MCF 10A (cell line): ENCODE results near the gene PRKN. TPM values are rescaled to one million over a fixed set of nuclear protein-coding genes. Genes with fewer than 3 reads are reported as not detected.

Experiments
- BruUV-seq: library from RNA; stranded (reverse); fragments of 400-500 nt; replicated peaks from 2 replicates; lab custom pipeline; 2021; lab: Mats Ljungman, UMichigan
- CTCF ChIA-PET: fragments of 300-600 bp; sonication (Branson Sonifier 250); formaldehyde crosslinking; extraction: SDS; loops from one replicate; lab custom pipeline; 2021; ENCODE audit warnings: antibody characterized with exemption, inconsistent platforms; lab: Yijun Ruan, JAX
- POLR2A ChIA-PET: fragments of 300-600, 350-650 bp; sonication (Branson Sonifier 250); formaldehyde crosslinking; extraction: SDS; loops from one replicate; lab custom pipeline; 2020; ENCODE audit warnings: antibody characterized with exemption, inconsistent platforms; lab: Yijun Ruan, JAX
- DNase-seq: peaks from one replicate; pipeline ENCODE4 v3.0.0-alpha.2; 2018; ENCODE audit not compliant: unreplicated experiment
- H3K27ac Mint-ChIP-seq: one replicate; pipeline ENCODE4 v1.8.0; 2022; ENCODE audit warnings: mild to moderate bottlenecking, low read depth, mixed read lengths; ENCODE audit not compliant: unreplicated experiment
- H3K27me3 Mint-ChIP-seq: one replicate; pipeline ENCODE4 v1.8.0; 2022; ENCODE audit warnings: mixed read lengths; ENCODE audit not compliant: insufficient read depth, unreplicated experiment
- H3K36me3 Mint-ChIP-seq: one replicate; pipeline ENCODE4 v1.8.0; 2022; ENCODE audit warnings: mild to moderate bottlenecking, moderate library complexity, mixed read lengths; ENCODE audit not compliant: insufficient read depth, unreplicated experiment
- H3K4me1 Mint-ChIP-seq: one replicate; pipeline ENCODE4 v1.8.0; 2022; ENCODE audit warnings: mixed read lengths; ENCODE audit not compliant: insufficient read depth, unreplicated experiment
- H3K4me3 Mint-ChIP-seq: one replicate; pipeline ENCODE4 v1.8.0; 2022; ENCODE audit warnings: mild to moderate bottlenecking, moderate library complexity, mixed read lengths; ENCODE audit not compliant: unreplicated experiment
- H3K9me3 Mint-ChIP-seq: one replicate; pipeline ENCODE4 v1.8.0; 2022; ENCODE audit warnings: mixed read lengths; ENCODE audit not compliant: unreplicated experiment
- CTCF ChIP-seq: fragments of 200-600 bp; IDR thresholded peaks from one replicate; pipeline ENCODE4 v1.8.0; 2022; ENCODE audit warnings: antibody characterized with exemption, mild to moderate bottlenecking; ENCODE audit not compliant: unreplicated experiment
- intact Hi-C: fragments of 100-400 bp; cut with micrococcal nuclease; formaldehyde crosslinking; loops from 2 replicates; pipeline ENCODE4 v1.14.1; 2022
- total RNA-seq: library from RNA; stranded (reverse); gene quantifications from 2 replicates; pipeline ENCODE4 v1.2.3, GENCODE V29; 2022

Gene PRKN
- total RNA-seq, 1 experiment from 2014 or later, result 2.5 TPM

DNA sequence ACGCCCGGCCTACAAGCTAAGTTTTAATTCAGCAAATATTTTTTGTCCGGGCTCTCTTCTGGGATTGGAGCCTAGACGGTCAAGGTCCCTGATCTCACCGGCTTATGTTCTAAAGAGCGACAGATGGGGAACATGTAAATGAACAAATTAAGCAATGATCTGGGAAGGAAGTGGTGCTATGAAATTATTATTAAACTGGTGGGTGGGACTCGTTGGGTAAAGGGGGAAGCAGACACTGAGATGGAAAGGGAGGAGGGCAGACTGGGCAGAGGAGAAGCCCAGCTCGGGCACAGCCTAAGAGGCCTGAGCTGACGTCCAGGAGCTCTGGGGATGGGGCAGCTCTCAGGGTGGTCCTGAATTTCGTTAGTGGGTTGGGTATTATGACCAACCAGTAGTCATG, 1371.9 kb downstream of the PRKN start:
- no TSS peak for BruUV-seq
- H3K27me3 Mint-ChIP-seq, result no peaks in the 10 kb centered on the region
- peaks cover 8% of the 10 kb centered on the region for H3K4me1 Mint-ChIP-seq
- CTCF ChIA-PET, result interaction anchor here (0.9 to 2.0 kb wide), 2 partner anchors 11 to 15 kb away, joined by 3 to 6 read pairs; no protein-coding TSS in a partner anchor
- intact Hi-C loops, result no loop called here
- no peak overlapping the region for H3K27ac Mint-ChIP-seq
- no peak for TF ChIP-seq CTCF
- no peak overlapping the region for H3K4me3 Mint-ChIP-seq
- H3K9me3 Mint-ChIP-seq, result no peaks in the 10 kb centered on the region
- no peak for DNase-seq
- POLR2A ChIA-PET, result interaction anchor here (1.0 kb wide), 1 partner anchor 9 kb away, joined by 3 read pairs; no protein-coding TSS in a partner anchor
- H3K36me3 Mint-ChIP-seq, result no peaks in the 10 kb centered on the region

GRCh38 chr6:161354956-161355355, 1372.6 kb downstream of the PRKN start:
- Mint-ChIP-seq H3K27ac (no peak overlapping the region), H3K36me3 (no peaks in the 10 kb centered on the region), H3K4me1 (peaks cover 8% of the 10 kb centered on the region), H3K9me3 (no peaks in the 10 kb centered on the region), H3K4me3 (no peak overlapping the region), H3K27me3 (no peaks in the 10 kb centered on the region)
- POLR2A ChIA-PET, result interaction anchor here (1.0 kb wide), 1 partner anchor 8 kb away, joined by 3 read pairs; no protein-coding TSS in a partner anchor
- TF ChIP-seq CTCF, result no peak
- CTCF ChIA-PET, result interaction anchor here (0.9 to 2.0 kb wide), 4 partner anchors 10 to 423 kb away, joined by 3 to 6 read pairs (median 3); no protein-coding TSS in a partner anchor
- DNase-seq, result no peak
- no TSS peak for BruUV-seq
- intact Hi-C loops, result no loop called here

DNA sequence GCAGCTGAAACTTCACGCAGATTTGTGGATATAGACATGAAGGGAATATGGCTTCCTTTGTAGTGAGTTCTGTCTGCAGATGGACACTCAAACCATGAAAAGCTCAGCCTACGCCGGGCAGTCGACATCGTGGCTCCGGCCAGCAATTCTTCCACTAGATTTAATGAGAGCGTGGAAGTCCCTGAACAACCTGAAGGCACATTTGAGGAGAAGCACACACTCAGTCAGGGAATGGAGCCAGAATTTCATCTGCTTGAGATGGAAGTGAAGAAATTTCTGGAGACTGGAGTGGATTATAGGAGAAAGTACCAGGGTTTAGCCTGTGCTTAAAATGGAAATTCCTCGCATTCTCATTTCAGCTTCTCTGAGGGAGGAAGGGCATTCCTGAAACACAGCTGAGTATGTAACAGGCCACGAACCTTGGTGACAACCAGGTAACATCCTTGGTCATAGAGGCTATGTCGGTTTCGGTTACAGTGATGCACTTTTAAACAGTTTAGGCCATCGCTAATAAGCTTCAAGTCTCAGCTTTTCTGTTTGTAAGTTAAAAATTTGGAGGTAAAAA, 1373.2 kb downstream of the PRKN start:
- DNase-seq, result no peak
- peaks cover 2% of the 10 kb centered on the region for H3K4me1 Mint-ChIP-seq
- BruUV-seq, result no TSS peak
- no peaks in the 10 kb centered on the region for H3K9me3 Mint-ChIP-seq
- ChIA-PET CTCF (interaction anchor here (0.6 to 1.4 kb wide), 5 partner anchors 17 to 1093 kb away, joined by 3 to 6 read pairs (median 4); no protein-coding TSS in a partner anchor), POLR2A (interaction anchor here (0.6 kb wide), 1 partner anchor 15 kb away, joined by 4 read pairs; no protein-coding TSS in a partner anchor)
- H3K27me3 Mint-ChIP-seq, result no peaks in the 10 kb centered on the region
- no peaks in the 10 kb centered on the region for H3K36me3 Mint-ChIP-seq
- TF ChIP-seq CTCF, result no peak
- no peak overlapping the region for H3K4me3 Mint-ChIP-seq
- intact Hi-C loops, result no loop called here
- no peak overlapping the region for H3K27ac Mint-ChIP-seq

GRCh38 chr6:161353208-161353613, 1374.4 kb downstream of the PRKN start:
- intact Hi-C loops, result no loop called here
- peak; percentile 50 for DNase-seq
- H3K36me3 Mint-ChIP-seq, result no peaks in the 10 kb centered on the region

More at GRCh38 chr6:161353208-161353613, 1374.4 kb downstream of the PRKN start:
- ChIA-PET CTCF (interaction anchor here (1.4 kb wide), 1 partner anchor 18 kb away, joined by 6 read pairs; no protein-coding TSS in a partner anchor), POLR2A (interaction anchor here (1.2 kb wide), 1 partner anchor 23 kb away, joined by 3 read pairs; no protein-coding TSS in a partner anchor)
- H3K9me3 Mint-ChIP-seq, result no peaks in the 10 kb centered on the region
- H3K27me3 Mint-ChIP-seq, result no peaks in the 10 kb centered on the region
- no peak overlapping the region for H3K4me3 Mint-ChIP-seq
- H3K27ac Mint-ChIP-seq, result no peak overlapping the region
- no peak for TF ChIP-seq CTCF
- BruUV-seq, result no TSS peak
- H3K4me1 Mint-ChIP-seq, result no peaks in the 10 kb centered on the region
